HG02763 (cell line): Measurements from ENCODE around the gene NAPSA.

Experiments used
- ATAC-seq: cut with Tn5 transposase; IDR thresholded peaks from one replicate; pipeline ENCODE4 v1.9.1; 2021; ENCODE audit warnings: mild to moderate bottlenecking, moderate library complexity; ENCODE audit not compliant: unreplicated experiment

The NAPSA gene

DNA sequence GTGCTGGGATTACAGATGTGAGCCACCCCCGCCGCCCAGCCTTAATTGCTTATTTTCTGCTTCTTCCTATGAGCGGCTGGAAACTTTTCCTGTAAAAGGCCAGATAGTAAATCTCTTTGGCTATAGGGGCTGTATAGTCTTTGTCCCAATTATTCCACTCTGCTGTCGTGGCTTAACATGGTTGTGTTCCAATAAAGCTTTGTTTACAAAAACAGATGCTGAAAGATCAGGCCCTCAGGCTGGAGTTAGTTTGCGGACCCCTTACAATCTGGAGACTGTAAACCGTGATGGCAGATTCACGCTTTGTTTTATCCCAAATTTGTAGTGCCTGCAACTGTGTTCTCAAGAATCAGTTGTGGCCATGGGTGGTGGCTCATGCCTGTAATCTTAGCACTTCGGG lies 47.0 kb downstream of the NAPSA start:
- no peak for ATAC-seq

DNA sequence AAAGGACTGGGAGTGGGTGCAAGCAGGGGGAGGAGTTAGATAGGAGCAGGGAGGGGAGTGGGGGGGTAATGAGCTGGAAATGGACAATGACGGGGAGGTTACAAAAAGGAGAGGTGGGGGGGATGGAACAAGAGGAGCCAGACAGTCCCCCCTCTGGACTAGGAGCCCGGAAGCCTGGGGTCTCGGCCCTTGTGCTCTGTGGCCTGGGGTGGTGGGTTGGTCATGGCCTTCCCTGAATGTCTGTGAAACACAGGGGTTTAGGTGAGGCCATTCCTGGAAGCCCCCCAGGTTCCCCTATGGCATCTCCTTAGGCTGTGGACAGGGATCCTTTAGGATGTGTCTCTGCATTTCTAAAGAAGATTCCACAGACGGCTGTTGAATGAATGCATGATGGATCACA lies 48.3 kb downstream of the NAPSA start:
- no peak for ATAC-seq

- ATAC-seq, result no peak
These were observed 49.5 kb downstream of the NAPSA start for GRCh38 chr19:50315773-50316448.

DNA sequence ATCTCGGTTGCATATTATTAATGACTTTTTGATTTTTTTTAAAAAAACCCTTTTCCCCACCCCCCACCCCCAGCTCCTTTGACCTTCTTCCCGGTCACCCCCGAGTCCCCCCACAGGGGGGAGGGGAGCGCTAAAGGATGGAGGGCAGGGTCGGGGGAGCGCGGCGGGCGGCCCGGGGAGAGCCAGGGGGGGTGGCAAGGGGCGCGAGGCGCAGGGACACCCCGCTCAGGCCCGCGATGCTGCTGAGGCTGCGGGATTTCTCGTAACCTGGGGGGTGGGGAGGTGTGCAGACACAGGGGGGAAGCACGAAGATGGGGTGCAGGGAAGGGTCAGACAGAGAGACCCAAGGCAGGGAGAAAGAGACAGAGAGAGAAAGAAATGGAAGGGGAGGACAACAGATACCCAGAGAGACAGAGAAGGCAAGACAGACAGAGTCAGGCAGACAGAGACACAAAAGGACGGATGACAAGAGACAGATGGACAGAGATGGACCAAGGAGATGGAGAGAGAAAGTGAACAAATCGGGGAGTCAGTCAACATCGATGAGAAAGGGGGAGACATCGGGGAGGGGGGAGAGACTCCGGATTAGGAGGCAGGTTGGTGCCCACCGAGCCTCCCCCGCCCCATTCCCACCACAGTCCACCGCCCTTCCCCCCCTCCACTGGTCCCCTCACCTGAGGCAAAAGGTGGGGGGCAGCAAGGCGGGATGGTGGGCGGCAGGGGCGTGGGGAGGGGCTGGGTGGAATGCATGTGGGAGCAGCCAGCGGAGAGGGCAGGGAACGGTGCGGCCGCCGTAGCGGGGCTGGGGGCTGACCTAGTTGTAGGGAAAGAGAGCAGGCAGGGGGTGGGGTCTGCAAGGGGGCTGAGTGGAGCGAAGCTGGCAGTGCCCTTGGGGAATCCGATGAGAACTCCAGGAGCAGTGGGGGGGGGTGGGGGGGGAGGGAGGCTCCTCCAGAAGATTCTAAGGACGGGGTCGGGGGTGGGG lies 50.4 kb downstream of the NAPSA start:
- no peak for ATAC-seq

DNA sequence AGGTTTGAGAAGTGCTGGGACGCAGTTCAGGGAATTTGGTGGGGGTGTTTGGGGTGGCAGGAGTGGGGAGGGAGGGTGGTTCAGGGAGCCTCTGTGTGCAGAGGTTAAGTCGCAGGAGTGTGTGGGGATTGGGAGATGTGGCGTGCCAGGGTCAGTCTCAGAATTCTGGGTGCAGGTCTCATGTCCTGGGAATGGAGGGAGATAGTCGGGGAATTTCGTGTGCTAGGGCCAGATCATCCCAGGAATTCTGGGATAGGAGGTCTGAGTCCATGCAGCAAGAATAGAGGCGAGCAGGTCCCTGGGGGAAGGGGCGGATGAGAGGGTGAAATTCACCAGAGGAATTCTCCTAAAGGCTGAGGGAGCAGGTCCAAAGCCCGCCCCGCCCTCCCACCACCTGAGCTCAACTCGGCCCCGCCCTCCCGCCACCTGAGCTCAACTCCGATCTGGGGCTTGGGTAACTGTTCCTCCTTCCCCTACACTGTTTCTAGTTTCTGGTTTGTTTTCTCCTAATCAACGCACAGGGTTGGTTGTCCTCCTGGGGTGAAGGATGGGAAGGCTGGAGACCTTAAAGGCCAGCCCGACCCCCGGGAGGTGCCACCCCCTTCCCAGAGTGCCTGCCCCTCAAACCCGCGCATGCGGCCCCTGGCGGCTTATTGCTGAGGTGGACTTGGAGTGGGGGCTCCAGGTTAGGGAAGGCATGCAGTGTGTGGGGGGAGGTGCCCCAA lies 51.5 kb downstream of the NAPSA start:
- no peak for ATAC-seq

- no peak for ATAC-seq
These were observed 52.2 kb downstream of the NAPSA start for GRCh38 chr19:50312967-50313811.

- ATAC-seq, result no peak
These were observed 53.5 kb downstream of the NAPSA start for GRCh38 chr19:50311723-50312635.

- no peak for ATAC-seq
These were observed 54.5 kb downstream of the NAPSA start for GRCh38 chr19:50310759-50311465.

DNA sequence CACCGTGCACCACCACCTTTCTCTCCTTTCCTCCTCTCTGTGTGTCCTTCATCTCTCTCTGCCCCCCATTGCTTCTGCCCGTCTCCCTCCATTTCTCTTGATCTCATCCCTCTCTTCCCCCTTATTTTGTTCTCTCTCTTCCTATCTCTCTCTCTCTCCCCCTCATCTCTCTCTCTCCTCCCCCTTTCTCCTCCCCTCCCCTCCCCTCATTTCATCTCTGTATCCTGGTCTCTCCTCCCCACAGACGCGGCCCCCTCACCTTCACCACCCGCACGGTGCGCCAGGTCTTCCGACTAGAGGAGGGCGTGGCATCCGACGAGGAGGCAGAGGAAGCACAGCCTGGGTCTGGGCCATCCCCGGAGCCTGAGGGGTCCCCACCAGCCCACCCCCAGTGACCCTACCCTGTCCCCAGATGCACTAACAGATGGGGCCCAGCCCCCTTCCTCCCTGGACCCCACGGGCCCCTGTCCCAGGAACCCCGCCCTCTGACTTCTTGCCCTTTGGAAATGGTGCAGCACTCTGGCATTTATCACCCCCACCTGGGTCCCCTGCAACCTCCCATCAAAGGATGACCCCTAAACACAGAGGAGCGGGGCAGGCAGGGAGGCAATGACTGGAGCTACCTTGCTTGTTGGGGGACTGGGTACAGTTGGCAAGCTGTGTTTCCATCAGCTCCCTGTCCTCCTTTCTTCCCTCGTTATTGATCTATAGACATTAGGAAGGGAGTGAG lies 55.9 kb downstream of the NAPSA start:
- ATAC-seq, result no peak

- ATAC-seq, result no peak
These were observed 56.4 kb downstream of the NAPSA start for GRCh38 chr19:50308991-50309390.
